Fibroblast of the aortic adventitia (primary cell): Measurements from ENCODE around the gene NPHP4. TPM values are rescaled to one million over a fixed set of nuclear protein-coding genes. Genes with fewer than 3 reads are reported as not detected.

ENCODE experiments used
- DNase-seq: peaks from one replicate; pipeline ENCODE4 v3.0.0-alpha.2; 2010; ENCODE audit warnings: low read depth
- H3K4me3 ChIP-seq: 2 replicates; pipeline ENCODE4 v1.5.1; 2011; ENCODE audit warnings: low read depth, mild to moderate bottlenecking, control low read depth, low read length, moderate library complexity
- CTCF ChIP-seq: IDR thresholded peaks from 2 replicates; pipeline ENCODE4 v1.5.1; 2011; ENCODE audit warnings: mild to moderate bottlenecking, low read length, control low read depth, inconsistent platforms; ENCODE audit not compliant: insufficient read depth
- total RNA-seq: library from RNA; depleted of rRNA; stranded (reverse); fragments of >200 nt; gene quantifications from 2 replicates; pipeline ENCODE4 v1.2.3, GENCODE V29; 2012; ENCODE audit warnings: low replicate concordance

The NPHP4 gene
- total RNA-seq, 1 donor = 6.9 TPM

- TF ChIP-seq CTCF = no peak
- H3K4me3 ChIP-seq = no peak overlapping the region
- no peak for DNase-seq
Observed at GRCh38 chr1:5999711-6000443, 7.7 kb upstream of the NPHP4 start.

- H3K4me3 ChIP-seq = no peak overlapping the region
- no peak for TF ChIP-seq CTCF
Observed at GRCh38 chr1:5998906-5999301, 6.7 kb upstream of the NPHP4 start.

GRCh38 chr1:5998051-5998905 is 6.1 kb upstream of the NPHP4 start:
- no peak for DNase-seq
- H3K4me3 ChIP-seq = no peak overlapping the region
- TF ChIP-seq CTCF = no peak

More at GRCh38 chr1:5998906-5999301, 6.7 kb upstream of the NPHP4 start:
- DNase-seq = no peak

- no peak for DNase-seq
- TF ChIP-seq CTCF = no peak
- no peak overlapping the region for H3K4me3 ChIP-seq
Observed at GRCh38 chr1:5997316-5997715, 5.1 kb upstream of the NPHP4 start.

GRCh38 chr1:5996641-5997270 is 4.5 kb upstream of the NPHP4 start:
- no peak for TF ChIP-seq CTCF

GRCh38 chr1:5995871-5996630 is 3.8 kb upstream of the NPHP4 start:
- H3K4me3 ChIP-seq = no peak overlapping the region
- no peak for TF ChIP-seq CTCF
- no peak for DNase-seq

More at GRCh38 chr1:5996641-5997270, 4.5 kb upstream of the NPHP4 start:
- no peak overlapping the region for H3K4me3 ChIP-seq
- no peak for DNase-seq
